Measurements from ENCODE around the gene TTC28. TPM values are rescaled to one million over a fixed set of nuclear protein-coding genes. Genes with fewer than 3 reads are reported as not detected.

TTC28 gene
- total and polyA plus RNA-seq, 8 donors: 2.2 to 18.6 (median 11.5) TPM

- ATAC-seq: no peak
- Histone ChIP-seq H3K27ac (peak overlapping the region in 1 of 4 donors; percentile 3), H3K4me1 (no peaks in the 10 kb centered on the region), H3K36me3 (no peaks in the 10 kb centered on the region), H3K4me3 (no peak overlapping the region), H3K27me3 (no peaks in the 10 kb centered on the region), H3K9me3 (no peaks in the 10 kb centered on the region)
- DNase-seq: no peak
- no peak for FAIRE-seq
- WGBS, 2 donors: 72 to 74% methylated on average over 7 of the region's 7 CpGs
- no peak for TF ChIP-seq CTCF (IDR thresholded peaks at IDR 0.05)
- intact Hi-C loops (cut with DNase I): no loop called here
Observed at GRCh38 chr22:28044546-28045173, 635.0 kb downstream of the TTC28 start.

GRCh38 chr22:28043266-28043665 lies 636.4 kb downstream of the TTC28 start:
- Histone ChIP-seq H3K4me3 (no peak overlapping the region), H3K9me3 (no peaks in the 10 kb centered on the region), H3K4me1 (no peaks in the 10 kb centered on the region), H3K36me3 (no peaks in the 10 kb centered on the region), H3K27ac (no peak overlapping the region), H3K27me3 (no peaks in the 10 kb centered on the region)
- WGBS, 2 donors: 83 to 85% methylated on average over 2 of the region's 2 CpGs
- ATAC-seq (no peak), DNase-seq (no peak), FAIRE-seq (no peak)
- no peak for TF ChIP-seq CTCF (IDR thresholded peaks at IDR 0.05)
- intact Hi-C loops (cut with DNase I): no loop called here

- no peaks in the 10 kb centered on the region for H3K9me3 ChIP-seq
- no peaks in the 10 kb centered on the region for H3K27me3 ChIP-seq
- peak overlapping the region in 1 of 4 donors; percentile 19 for H3K27ac ChIP-seq
- ATAC-seq (peak; percentile 35 to 77 (median 65)), FAIRE-seq (no peak), DNase-seq (peak in 5 of 6 donors; percentile 39 to 79 (median 61))
- no peak for TF ChIP-seq CTCF (IDR thresholded peaks at IDR 0.05)
- no peak overlapping the region for H3K4me3 ChIP-seq
- H3K4me1 ChIP-seq: peaks cover 7 to 9% (median 8%) of the 10 kb centered on the region in 3 donors
- 28 to 35% methylated on average over 7 of the region's 7 CpGs for WGBS, 2 donors
- intact Hi-C loops (cut with DNase I): no loop called here
- H3K36me3 ChIP-seq: no peaks in the 10 kb centered on the region
Observed at GRCh38 chr22:28034760-28035401, 644.8 kb downstream of the TTC28 start.

GRCh38 chr22:28034145-28034759 lies 645.4 kb downstream of the TTC28 start:
- Histone ChIP-seq H3K4me1 (peaks cover 14 to 15% (median 15%) of the 10 kb centered on the region in 3 donors), H3K9me3 (no peaks in the 10 kb centered on the region), H3K4me3 (no peak overlapping the region), H3K27me3 (no peaks in the 10 kb centered on the region), H3K27ac (peak overlapping the region in 1 of 4 donors; percentile 19), H3K36me3 (no peaks in the 10 kb centered on the region)
- DNase-seq (peak in 1 of 6 donors; percentile 5), ATAC-seq (no peak), FAIRE-seq (no peak)
- TF ChIP-seq CTCF (IDR thresholded peaks at IDR 0.05): no peak
- 88 to 94% methylated on average over 9 of the region's 9 CpGs for WGBS, 2 donors
- intact Hi-C loops (cut with DNase I): no loop called here
